Smooth muscle cell (in vitro differentiated cells): ENCODE results near the gene LY86. TPM values are rescaled to one million over a fixed set of nuclear protein-coding genes. Genes with fewer than 3 reads are reported as not detected.

Experiments
- DNase-seq: peaks from one replicate; lab custom pipeline; 2025; ENCODE audit not compliant: unreplicated experiment; lab: John Stamatoyannopoulos, UW
- H2AFZ ChIP-seq: fragments of 200-600 bp; sonication (generic); 2 replicates; pipeline ENCODE4 v1.6.0; 2016; ENCODE audit warnings: antibody characterized with exemption, low read depth, mild to moderate bottlenecking
- H3F3A ChIP-seq: fragments of 200-600 bp; sonication (generic); 2 replicates; pipeline ENCODE4 v1.6.0; 2017; ENCODE audit warnings: antibody characterized with exemption, low read depth
- H3K27ac ChIP-seq: fragments of 200-600 bp; sonication (generic); 2 replicates; pipeline ENCODE4 v1.5.1; 2016; ENCODE audit warnings: low read depth, mild to moderate bottlenecking
- H3K27me3 ChIP-seq: fragments of 200-600 bp; sonication (generic); 2 replicates; pipeline ENCODE4 v1.6.1; 2016; ENCODE audit warnings: low read depth, mild to moderate bottlenecking
- H3K36me3 ChIP-seq: fragments of 200-600 bp; sonication (generic); 2 replicates; pipeline ENCODE4 v1.5.1; 2016; ENCODE audit warnings: low read depth
- H3K4me1 ChIP-seq: fragments of 200-600 bp; sonication (generic); 2 replicates; pipeline ENCODE4 v1.5.1; 2016; ENCODE audit warnings: low read depth
- H3K4me2 ChIP-seq: fragments of 200-600 bp; sonication (generic); 2 replicates; pipeline ENCODE4 v1.6.0; 2016; ENCODE audit warnings: mild to moderate bottlenecking
- H3K4me3 ChIP-seq: fragments of 200-600 bp; sonication (generic); 2 replicates; pipeline ENCODE4 v1.5.1; 2016; ENCODE audit warnings: mild to moderate bottlenecking
- H3K79me2 ChIP-seq: fragments of 200-600 bp; sonication (generic); 2 replicates; pipeline ENCODE4 v1.6.0; 2016; ENCODE audit warnings: low read depth, mild to moderate bottlenecking
- H3K9ac ChIP-seq: fragments of 200-600 bp; sonication (generic); 2 replicates; pipeline ENCODE4 v1.6.0; 2016; ENCODE audit warnings: low read depth
- H3K9me3 ChIP-seq: fragments of 200-600 bp; sonication (generic); replicated peaks from 2 replicates; pipeline ENCODE4 v1.5.1; 2016; ENCODE audit warnings: low read depth
- H4K20me1 ChIP-seq: fragments of 200-600 bp; sonication (generic); 2 replicates; pipeline ENCODE4 v1.6.0; 2016; ENCODE audit warnings: low read depth
- CTCF ChIP-seq: fragments of 200-600 bp; sonication (generic); IDR thresholded peaks from 2 replicates; pipeline ENCODE4 v1.5.1; 2017; ENCODE audit warnings: borderline replicate concordance, mild to moderate bottlenecking, antibody characterized with exemption; ENCODE audit not compliant: insufficient read depth, poor library complexity, severe bottlenecking
- WGBS: methylation state at CpG from one replicate; pipeline ENCODE4 v1.1.7; 2016; ENCODE audit warnings: low lambda C conversion rate; 5-methylcytosine and 5-hydroxymethylcytosine counted together
- polyA plus RNA-seq: library from polyadenylated mRNA; unstranded; fragments of >200 nt; fragmentation: Nextera tagmentation; extraction: Ambion mirVana; gene quantifications from 2 replicates; pipeline ENCODE4 v1.2.1, GENCODE V29; 2016
- total RNA-seq: library from RNA; depleted of rRNA; stranded (reverse); fragments of >200 nt; gene quantifications from 2 replicates; pipeline ENCODE4 v1.2.3, GENCODE V29; 2014

Gene LY86
- total and polyA plus RNA-seq, 2 experiments from 2014 or later: not detected

- no peaks in the 10 kb centered on the region for H3K9me3 ChIP-seq
- H3K4me1 ChIP-seq: no peaks in the 10 kb centered on the region
- H4K20me1 ChIP-seq: no peaks in the 10 kb centered on the region
- no peak for DNase-seq
- H2AFZ ChIP-seq: no peak overlapping the region
- H3K27me3 ChIP-seq: no peaks in the 10 kb centered on the region
- no peak overlapping the region for H3K4me2 ChIP-seq
- no peak for TF ChIP-seq CTCF
- no peak overlapping the region for H3K4me3 ChIP-seq
- H3F3A ChIP-seq: no peaks in the 10 kb centered on the region
- WGBS: 90% methylated on average over 3 of the region's 3 CpGs
- no peaks in the 10 kb centered on the region for H3K79me2 ChIP-seq
- H3K9ac ChIP-seq: no peak overlapping the region
- H3K27ac ChIP-seq: no peak overlapping the region
- no peaks in the 10 kb centered on the region for H3K36me3 ChIP-seq
These were observed 7.5 kb upstream of the LY86 start for GRCh38 chr6:6581054-6581453.

DNA sequence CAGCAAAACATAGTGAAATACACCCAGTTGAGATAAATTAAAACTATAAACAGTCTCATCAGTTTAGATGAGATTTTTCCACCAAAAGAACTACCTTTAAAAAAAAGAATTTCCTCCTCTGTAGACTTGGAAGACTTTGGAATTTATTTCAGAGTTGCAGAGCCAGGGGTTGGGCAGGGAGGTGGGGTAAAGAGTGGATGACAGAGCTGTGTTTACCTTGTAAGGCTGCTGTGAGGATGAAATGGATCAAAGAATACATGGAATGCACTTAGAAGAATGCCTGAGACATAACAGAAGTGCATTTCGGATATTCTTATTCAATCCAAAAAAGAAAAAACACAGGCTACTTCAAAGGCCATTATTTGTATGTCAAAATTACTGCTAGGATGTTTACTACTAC is 6.4 kb upstream of the LY86 start:
- no peaks in the 10 kb centered on the region for H3F3A ChIP-seq
- H3K36me3 ChIP-seq: no peaks in the 10 kb centered on the region
- no peaks in the 10 kb centered on the region for H3K79me2 ChIP-seq
- no peak overlapping the region for H3K9ac ChIP-seq
- no peak for DNase-seq
- TF ChIP-seq CTCF: no peak
- no peak overlapping the region for H3K27ac ChIP-seq
- H3K4me2 ChIP-seq: no peak overlapping the region
- no peak overlapping the region for H2AFZ ChIP-seq
- H3K4me3 ChIP-seq: no peak overlapping the region
- no peaks in the 10 kb centered on the region for H3K9me3 ChIP-seq
- no peaks in the 10 kb centered on the region for H4K20me1 ChIP-seq
- WGBS: 78% methylated on average over 1 of the region's 1 CpG
- no peaks in the 10 kb centered on the region for H3K27me3 ChIP-seq
- no peaks in the 10 kb centered on the region for H3K4me1 ChIP-seq

DNA sequence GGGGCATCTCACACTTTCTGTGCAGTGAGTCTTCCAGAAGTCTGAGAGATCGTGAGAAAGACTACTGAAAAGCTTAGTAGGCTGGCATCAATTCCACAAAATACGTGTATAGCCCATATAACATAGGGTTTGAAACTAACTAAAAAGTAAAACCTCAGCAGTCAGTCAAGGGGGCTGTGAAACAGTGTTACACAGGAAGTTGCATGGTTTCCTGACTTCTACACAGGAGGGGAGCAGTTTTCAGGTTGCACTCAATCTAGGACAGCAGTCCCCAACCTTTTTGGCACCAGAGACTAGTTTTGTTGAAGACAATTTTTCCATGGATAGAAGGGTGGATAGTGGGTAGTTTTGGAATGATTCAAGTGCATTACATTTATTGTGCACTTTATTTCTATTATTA is 4.7 kb upstream of the LY86 start:
- DNase-seq: no peak
- Histone ChIP-seq H2AFZ (no peak overlapping the region), H3K9ac (no peak overlapping the region), H3K27ac (no peak overlapping the region), H3K9me3 (no peaks in the 10 kb centered on the region), H3K4me2 (no peak overlapping the region), H3F3A (no peaks in the 10 kb centered on the region), H3K36me3 (no peaks in the 10 kb centered on the region), H4K20me1 (no peaks in the 10 kb centered on the region), H3K27me3 (no peaks in the 10 kb centered on the region), H3K4me3 (no peak overlapping the region), H3K4me1 (no peaks in the 10 kb centered on the region), H3K79me2 (no peaks in the 10 kb centered on the region)
- 85% methylated on average over 2 of the region's 2 CpGs for WGBS
- no peak for TF ChIP-seq CTCF

DNA sequence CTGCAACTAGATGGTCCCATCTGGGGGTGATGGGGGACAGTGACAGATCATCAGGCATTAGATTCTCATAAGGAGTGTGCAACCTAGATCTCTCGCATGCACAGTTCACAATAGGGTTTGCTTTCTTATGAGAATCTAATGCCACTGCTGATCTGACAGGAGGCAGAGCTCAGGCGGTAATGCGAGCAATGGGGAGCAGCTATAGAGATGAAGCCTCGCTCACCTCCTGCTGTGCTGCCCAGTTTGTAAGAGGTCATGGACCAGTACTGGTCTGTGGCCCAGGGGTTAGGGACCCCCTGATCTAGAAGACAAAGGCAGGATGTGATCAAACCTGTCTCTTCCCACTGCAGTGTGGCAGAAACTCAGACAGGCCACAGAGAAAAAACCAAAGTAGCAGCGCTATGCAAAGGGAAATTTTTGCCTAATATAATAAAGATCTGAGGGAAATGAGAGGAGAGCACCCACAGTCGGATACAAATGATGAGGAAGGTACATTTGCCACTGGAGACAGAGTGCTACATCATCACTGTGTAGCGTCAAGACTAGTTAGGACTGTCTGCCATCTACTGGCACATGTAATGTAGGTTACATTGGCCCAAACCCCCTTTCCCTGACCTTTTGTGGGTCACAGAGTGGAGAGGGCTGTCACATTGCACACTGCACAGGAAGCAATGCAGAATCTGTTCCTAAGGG is 4.1 kb upstream of the LY86 start:
- Histone ChIP-seq H3K4me1 (no peaks in the 10 kb centered on the region), H3K9ac (no peak overlapping the region), H2AFZ (no peak overlapping the region), H4K20me1 (no peaks in the 10 kb centered on the region), H3K9me3 (no peaks in the 10 kb centered on the region), H3K4me2 (no peak overlapping the region), H3K27ac (no peak overlapping the region), H3K36me3 (no peaks in the 10 kb centered on the region), H3K79me2 (no peaks in the 10 kb centered on the region), H3F3A (no peaks in the 10 kb centered on the region), H3K27me3 (no peaks in the 10 kb centered on the region), H3K4me3 (no peak overlapping the region)
- TF ChIP-seq CTCF: no peak
- DNase-seq: no peak
- WGBS: 81% methylated on average over 7 of the region's 7 CpGs
